Posterior cingulate gyrus (tissue), 11 donors: ENCODE data around the gene GDF10.
A peak's percentile ranks its signal among the peaks of the same experiment; 100 is the strongest.

Experiments
- DNase-seq, 10 donors: peaks; one replicate each; pipeline versions ENCODE4 v3.0.0 to v3.0.0-alpha.2; 2020 to 2021; ENCODE audit warnings: mixed read lengths in 3 of 10
- intact Hi-C: fragments of 100-400 bp; cut with DNase I; formaldehyde crosslinking; loops from one replicate; pipeline ENCODE4 v1.15.1; 2023

Gene GDF10

DNA sequence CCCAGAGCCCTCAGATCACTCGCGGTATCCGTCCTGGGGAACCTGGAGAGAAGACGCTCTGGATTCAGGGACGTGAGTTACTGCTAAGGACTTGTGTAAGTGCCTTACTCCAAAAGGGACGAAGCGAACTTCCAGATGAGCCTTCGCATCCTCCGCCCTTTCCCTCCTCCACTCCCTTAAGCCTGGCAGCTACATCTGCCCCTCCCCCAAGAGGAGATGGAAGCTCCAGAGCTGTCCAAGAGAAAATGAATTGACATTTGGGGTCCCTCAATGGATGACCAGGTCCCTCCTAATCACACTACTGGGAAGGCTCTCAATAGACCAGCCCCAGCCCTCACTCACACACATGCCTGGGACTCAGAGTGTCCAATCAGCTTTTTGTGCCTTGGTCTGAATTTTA is 31.3 kb upstream of the GDF10 start:
- intact Hi-C loops: no loop called here
- no peak for DNase-seq

DNA sequence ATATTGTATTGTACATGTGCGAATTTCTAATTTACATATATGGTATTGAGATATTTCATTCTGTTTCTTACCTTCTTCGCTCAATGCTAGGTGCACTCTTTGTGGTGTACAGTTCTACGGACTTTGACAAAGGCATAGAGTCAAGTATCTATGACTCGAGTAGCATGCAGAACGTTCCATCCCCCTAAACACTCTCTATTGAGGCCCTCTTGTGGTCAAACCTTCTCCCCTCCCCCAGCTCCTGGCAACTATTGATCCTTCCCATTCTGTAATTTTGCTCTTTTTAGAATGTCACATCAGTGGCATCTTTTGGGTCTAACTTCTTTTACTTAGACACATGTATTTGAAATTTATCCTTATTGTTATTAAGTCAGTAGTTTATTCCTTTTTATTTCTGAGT is 30.7 kb upstream of the GDF10 start:
- intact Hi-C loops: no loop called here
- no peak for DNase-seq

DNA sequence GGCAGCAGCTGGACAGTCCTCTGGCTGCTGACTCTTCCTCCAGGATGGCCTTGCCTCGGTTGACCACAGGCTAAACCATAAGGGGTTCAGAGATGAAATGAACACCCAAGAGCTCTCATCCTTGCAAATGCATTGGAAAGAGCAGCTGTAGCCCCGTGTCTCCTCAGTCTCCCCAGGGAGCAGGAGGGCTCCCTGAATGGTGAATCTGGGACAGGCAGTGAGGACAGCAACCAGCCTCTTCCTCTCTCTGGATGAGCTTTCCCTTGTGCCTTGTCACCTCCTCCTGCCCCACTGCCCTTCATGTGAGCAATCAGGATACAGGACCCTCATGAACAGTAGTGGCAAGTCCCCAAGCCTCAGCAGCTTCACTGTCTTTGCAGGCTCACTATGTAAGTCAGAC is 23.9 kb upstream of the GDF10 start:
- no peak for DNase-seq
- intact Hi-C loops: no loop called here

DNA sequence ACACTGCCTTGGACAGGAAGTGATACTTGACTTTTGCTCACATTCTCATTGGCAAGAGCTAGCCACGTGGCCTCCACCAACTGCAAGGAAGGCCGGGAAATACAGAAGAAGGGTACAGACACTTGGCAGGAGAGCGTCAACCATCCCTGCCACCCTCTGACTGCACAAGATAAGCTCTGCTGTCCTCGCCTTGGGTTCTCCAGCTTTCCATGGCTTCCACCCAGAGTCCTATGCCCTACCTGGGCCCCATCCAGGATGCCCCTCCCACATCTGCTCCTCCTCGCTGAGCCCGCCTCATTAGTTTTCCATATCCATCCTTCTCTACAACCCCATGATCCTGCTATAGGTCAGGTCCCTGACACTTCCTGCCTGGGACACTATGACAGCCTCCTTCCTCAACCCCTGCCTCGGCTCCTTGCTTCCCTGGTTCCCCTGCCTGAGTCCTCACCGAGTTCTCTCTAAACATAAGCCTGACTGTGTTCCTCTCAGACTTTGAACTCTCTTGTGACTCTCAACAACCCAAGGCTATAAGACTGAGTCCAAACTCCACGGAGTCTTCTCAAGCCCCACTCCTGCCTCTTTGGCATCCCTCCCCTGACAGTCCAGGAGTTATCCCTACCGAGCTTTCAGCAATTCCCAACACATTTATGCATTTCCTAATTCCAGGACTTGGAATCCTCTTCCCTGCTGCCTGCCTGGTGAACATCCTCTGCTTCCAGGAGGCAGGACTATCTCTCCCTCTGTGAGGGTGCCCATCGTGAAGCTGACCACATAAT is 23.2 kb upstream of the GDF10 start:
- DNase-seq: no peak
- intact Hi-C loops: no loop called here

DNA sequence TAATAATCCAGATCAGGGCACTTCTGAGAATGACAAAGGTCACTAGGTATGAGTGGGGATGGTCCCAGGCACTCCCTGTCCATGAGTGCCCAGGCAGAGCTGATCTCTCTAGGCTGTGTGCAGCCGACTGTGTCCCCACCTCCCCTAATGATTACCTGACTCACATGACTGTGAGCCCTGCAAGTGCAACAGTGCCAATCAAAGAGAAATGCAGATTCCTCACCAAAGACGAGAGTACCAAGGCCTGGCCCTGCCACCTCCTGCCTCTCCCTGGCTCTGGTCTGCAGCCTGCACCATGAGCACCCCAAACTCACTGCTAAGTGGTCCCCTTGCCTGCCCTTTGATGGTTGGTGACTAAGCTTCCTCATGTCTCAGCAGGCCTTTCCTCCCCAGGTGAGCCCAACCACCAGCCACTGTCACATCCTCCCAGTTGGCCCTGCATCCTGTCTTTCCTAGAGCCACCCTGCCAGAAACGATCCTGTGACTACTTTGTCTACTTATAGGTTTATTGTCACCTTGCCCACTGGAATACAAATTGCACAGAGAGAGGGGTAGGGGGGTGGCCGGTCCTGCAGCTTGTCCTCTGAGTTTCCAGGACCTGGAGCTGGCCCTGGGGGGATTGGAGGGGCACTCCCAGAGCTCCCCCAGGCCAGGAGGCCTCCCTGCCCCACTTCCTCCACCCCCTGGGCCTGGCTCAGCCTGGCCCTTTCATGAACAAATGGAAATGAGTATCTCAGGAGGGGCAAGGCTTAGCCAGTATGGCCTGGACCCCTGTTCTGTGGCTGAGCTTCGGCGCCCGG is 22.4 kb upstream of the GDF10 start:
- no peak for DNase-seq
- intact Hi-C loops: no loop called here

DNA sequence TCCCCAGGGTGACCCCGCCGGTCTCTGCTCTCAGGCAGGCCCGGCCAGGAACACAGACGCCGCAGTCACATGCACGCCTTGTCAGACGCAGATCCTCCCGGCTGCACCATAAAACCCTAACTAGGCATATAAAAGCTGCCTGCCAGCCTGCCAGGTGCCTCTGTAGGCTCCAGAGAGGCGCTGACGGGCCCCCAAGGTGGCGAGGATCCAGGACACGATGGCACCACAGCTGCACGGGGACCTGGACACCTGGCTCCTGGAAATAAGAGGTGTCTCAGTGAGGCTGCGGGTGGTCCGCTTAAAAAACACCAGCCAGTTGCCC is 21.9 kb upstream of the GDF10 start:
- intact Hi-C loops: no loop called here

DNA sequence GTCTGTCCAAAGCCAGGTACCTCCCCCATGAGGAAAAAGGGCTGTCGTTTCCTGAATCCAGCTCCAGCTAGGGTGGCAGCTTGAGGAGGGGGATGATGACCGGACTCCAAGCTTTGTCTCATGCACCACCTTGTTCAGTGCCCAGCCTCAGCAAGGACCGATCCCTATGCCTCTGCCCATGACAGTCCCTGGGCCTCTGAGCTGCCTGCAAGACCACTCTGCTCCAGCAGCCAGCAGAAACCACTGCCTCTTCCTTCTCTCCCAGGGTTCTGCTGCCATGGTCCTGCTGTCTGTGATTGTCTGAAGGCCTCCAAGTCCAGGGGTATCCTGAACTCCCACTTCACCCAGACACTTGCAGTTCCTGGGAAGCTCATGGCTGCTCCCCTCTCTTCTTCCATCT is 21.3 kb upstream of the GDF10 start:
- no peak for DNase-seq
- intact Hi-C loops: no loop called here

More for the DNA sequence above, 21.9 kb upstream of the GDF10 start:
- DNase-seq: no peak

DNA sequence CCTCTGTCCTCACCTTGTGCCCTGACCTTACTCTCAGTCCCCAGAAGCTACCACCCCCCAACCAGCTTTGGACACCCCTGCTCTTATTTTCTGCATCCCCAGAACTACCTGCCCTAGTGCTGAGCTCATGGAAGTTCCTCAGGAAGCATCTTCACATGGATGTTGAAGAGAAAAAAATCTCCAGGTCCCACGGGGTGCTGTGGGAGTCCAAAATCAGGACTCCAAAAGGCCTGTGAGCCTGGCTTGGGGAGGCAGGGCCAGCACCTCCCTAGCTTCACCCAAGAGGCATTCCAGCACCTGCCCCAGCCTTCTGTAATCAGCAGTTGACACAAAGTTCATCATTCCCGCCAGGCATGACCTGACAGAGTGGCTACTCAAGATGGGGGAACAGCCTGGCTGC is 20.7 kb upstream of the GDF10 start:
- DNase-seq: no peak
- intact Hi-C loops: no loop called here

DNA sequence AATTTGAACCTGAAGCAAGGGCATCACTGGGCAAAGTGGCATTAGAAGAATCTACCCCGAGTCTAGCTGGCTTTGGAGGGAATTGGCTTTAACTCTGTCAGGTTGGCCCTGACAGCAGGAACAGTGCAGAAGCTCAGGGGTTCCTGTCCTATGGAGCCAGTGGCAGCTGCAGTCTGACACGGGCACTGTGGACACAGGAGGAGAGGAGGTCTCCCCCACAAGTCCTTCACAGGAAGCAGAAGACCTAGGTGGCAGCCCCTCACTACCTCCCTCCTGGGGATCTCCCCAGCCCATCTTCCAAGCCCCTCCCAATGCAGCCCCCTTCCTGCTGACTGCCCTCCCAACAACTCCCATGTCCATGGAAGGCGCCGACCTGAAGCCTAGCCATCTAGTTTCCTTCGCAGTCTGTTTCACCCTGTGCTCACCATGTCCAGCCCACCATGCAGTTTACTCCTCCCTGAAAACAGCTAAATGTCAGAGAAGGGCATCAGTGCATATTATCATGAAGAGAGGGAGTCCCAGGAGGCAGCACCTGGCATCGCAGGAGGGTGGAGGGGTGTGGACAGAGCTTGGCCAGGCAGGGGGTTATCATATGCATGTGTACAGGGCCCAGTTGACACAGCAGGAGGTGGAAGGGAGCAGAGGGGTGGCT is 17.9 kb upstream of the GDF10 start:
- intact Hi-C loops: no loop called here
- peak in 1 of 10 donors; percentile 22 for DNase-seq

DNA sequence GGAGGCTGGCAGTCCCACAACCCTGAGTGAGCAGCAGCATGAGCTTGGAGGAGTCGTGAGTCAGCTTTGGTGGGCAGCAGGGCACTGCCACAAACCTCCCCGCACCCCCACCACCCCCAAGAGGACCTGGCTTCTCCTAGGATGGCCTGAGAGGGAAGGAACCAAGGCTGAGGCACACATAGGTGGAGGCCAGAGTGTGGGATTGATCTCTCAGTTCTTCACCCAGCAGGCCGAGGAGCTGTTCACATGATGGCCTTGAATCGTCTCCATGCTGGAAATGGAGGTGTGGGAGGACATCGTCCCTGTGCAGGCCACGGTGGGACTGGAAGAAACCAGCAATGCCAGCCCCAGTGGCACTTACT is 17.4 kb upstream of the GDF10 start:
- intact Hi-C loops: no loop called here
- peak in 1 of 10 donors; percentile 52 for DNase-seq

DNA sequence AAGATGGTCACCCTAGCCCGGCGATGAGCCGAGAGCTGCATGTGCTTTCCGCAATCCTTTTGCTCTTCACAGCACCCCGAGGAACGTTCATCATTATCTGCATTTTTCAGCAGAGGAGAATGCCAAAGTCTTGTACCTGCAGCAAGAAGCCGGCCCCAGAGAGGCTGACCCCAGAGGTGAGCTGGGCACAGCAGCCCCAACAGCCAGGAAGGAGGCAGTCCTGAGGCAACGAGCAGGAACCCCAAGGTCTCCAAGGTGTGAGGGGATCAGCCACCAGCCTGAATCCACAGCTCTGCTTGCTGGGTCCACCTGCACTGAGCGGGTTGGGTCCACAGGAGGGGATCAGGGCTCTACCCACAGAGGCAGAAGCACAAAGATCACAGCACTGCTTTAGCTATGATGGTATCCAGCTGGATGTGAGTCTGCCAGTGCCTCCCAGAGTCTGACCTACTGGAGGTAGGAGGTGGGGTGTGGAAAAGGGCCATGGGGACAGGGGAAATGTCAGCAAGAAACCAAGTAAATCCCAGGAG is 16.8 kb upstream of the GDF10 start:
- peak in 1 of 10 donors; percentile 60 for DNase-seq
- intact Hi-C loops: no loop called here

DNA sequence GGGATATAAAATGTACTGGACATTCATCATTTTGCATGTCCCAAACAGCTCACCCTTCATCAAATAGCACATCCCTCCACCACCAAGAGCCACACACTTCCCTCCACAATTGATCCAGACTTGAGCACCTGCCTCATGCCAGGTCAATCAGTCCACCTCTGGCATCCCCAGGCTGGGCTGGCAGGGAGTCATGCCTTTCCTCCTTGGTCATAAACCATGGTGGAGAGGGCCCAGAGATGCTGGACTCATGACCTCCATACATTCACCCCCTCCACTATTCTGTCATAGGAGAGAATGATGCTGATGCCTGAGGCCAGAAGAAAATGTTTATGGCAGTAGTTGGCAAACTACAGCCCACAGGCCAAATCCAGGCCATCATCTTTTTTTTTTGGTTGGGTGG is 16.1 kb upstream of the GDF10 start:
- intact Hi-C loops: no loop called here
- peak in 1 of 10 donors; percentile 32 for DNase-seq

DNA sequence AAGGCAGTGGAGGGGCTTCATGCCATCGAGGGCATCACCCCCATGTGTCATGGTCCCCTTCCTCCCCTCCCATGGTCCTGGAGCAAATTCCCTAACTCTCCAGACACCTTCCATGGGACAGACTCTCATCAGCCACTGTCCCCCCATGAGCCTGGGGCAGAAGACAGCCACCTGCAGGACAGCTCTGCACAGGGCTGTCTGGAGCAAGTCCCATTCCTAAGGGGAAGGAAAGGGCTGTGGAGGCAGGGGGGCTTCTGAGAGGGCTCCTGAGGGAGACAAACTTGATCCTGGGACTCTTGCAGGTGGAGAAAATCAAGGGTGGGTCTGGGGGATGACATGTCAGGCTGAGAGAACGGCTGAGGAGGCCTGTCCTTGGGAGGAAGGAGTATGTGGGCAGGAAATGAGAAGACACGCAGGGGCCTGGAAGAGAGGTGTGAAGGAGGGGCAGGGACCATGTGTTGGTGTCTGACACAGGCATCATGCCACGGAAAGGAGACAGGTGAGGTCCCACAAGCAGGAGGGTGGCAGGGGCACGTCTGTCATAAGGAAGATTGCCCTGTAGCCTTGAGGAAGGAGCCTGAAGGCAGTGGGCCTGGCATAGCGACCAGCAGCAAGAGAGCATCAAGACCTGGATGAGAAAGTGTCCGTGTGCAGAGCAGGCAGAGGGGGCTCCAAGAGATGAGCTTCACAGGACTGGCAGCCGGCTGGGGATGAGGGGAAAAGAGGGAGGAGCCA is 14.4 kb upstream of the GDF10 start:
- intact Hi-C loops: no loop called here
- DNase-seq: peak in 1 of 10 donors; percentile 42

DNA sequence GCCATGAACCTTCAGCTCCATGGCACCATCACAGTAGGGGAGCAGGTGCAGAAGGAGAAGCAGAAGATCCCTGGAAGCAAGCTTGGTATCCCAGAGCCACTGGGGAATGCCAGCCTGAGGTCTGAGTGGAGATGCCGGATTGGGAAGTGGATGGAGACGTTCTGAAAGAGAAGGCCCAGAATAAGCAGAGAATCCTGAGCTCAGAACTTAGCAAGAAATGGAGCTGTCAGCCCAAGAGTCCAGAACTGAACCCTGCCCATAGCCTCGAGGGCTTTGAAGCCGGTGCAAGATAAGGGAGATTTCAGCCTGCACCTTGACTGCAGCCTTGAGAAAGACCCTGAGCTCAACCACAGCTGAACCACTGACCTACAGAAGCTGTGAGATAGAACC is 13.9 kb upstream of the GDF10 start:
- intact Hi-C loops: no loop called here
- DNase-seq: no peak

DNA sequence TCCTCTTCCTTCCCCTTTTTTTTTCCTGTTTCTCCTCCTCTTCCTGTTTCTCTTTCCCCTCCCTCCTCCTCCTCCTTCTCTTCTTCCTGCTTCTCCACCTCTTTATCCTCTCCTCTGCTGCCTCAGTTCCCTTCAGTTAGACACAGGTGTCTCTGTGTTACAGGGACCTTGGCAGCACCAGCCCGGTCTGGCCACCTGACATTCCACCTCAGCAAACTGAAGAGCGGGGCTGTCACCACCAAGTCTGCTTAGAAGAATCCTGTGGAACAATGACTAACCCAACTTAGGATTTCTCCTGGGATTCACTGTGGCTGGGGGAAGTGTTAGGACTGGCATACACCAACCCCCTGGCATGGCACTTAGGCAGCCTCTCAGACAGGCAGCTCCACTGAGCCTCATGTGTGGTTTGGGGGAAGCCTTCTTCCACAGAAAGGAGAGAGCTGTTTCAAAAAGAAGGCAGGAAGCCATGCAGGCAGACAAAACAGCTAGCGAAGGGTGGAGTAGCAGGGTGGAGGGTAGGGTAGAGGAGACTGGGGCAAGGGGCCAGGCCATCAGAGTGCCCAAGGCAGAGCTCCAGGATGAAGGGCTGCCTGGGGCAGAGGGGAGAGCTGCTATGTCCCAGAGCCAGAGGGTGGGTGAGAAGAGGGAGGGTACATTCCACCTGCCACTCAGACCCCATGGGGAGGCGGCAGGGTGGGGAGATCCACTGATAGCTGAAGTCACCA is 13.2 kb upstream of the GDF10 start:
- DNase-seq: peak in 1 of 10 donors; percentile 59
- intact Hi-C loops: no loop called here

DNA sequence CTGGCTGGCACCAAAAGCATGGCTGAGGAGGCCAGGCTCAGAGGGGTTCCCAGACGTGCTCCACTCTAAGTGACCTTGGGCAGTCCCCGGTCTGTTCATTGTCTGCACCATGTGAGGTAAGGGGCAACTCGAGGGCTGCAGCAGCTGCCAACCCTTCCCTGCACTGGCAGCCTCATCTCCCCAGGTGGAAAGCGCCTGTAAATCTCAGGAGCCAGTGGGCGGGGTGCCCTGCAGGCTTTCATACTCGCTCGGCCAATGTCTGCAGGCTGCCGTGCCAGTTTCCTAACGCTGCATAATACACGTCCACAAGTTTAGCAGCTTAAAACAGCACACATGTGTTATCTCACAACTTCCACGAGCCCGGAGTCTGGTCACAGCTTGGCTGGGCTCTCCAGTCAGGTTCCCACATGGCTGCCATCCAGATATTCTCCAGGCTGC is 12.6 kb upstream of the GDF10 start:
- DNase-seq: peak in 6 of 10 donors; percentile 36 to 89 (median 64)
- intact Hi-C loops: no loop called here

DNA sequence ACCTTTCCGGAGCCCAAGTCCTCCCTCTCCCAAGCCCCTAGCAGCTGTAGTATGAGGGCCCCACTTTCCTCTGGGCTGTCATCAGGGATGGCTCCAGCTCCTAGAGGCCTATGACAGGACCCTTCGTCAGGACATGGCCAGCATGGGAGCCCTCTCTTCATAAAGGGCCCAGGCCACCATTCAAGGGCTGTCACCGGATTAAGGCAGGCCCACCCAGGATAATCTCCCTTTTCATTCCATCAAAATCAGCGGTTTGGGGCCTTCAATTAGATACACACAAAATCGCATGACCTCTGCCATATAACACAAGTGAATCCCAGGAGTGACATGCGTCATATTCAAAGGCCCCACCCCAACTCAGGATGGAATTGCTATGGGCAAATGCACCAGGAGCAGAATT is 12.2 kb upstream of the GDF10 start:
- intact Hi-C loops: no loop called here
- DNase-seq: peak in 1 of 10 donors; percentile 4

DNA sequence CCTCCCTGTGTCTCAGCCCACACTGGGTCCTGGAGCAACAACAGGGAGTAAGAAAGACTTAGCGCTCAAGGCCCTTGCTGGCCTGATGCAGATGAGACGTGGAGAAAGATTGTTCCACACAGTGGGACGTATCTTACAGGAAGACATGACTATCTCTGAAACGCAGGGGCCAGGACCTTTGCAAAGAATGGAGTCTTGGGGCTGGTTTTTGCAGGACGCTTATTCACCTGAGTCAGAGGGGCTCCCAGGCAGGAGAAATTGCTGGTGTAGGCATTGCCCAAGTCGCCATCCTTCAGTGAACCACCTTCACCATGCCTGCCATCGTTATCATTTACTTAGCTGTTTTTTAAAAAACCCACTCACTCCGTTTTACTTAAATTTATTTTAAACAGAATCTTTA is 11.8 kb upstream of the GDF10 start:
- peak in 1 of 10 donors; percentile 22 for DNase-seq
- intact Hi-C loops: no loop called here

DNA sequence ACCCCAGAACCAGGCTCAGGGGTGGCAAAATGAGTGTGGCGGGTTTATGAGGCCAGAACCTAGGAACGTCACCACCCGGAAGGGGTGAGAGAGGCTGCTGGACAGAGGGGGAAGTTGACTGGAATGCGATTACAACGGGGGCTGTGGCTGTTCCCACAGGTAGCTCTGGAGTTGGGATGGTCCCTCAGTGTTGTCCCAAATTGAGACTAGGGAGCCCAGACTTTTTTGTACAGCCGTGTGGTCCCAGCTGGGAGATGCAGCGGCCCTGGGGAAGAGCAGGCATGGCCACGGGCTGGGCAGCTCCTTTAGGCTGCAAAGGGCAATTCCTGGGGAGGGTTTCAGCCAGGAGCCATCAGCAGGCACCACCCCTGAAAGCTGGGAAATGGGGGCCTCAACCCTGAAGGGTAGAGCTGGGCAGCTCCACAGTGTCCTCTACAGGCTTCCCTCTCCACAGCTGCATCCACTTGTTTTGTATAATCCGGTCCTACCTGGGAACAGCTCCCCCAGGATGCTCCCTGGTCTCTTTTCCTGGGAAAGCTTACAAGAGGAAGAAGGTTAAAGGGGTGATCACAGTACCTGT is 11.0 kb upstream of the GDF10 start:
- DNase-seq: peak in 1 of 10 donors; percentile 66
- intact Hi-C loops: no loop called here

DNA sequence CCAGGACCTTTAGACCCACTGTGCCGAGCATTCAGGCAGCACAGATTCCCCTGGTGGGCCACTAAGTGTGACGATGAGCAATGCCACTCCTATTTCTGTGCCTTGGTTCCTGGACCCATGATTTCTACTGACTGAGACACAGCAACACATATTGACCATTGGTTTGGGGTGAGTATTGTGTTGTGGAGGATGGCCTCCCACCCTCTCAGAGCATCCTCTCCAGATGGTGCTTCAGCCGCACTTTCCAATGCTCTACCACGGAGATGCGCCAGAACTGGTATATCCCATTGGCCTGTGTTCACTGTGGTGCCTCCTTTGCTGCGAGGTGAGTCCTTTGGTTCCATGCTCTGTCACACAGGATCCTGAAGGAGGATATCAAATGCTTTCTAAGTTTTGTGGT is 10.1 kb upstream of the GDF10 start:
- intact Hi-C loops: no loop called here
- no peak for DNase-seq
